ENCODE measurements around the gene DHCR24.

The DHCR24 gene

DNA sequence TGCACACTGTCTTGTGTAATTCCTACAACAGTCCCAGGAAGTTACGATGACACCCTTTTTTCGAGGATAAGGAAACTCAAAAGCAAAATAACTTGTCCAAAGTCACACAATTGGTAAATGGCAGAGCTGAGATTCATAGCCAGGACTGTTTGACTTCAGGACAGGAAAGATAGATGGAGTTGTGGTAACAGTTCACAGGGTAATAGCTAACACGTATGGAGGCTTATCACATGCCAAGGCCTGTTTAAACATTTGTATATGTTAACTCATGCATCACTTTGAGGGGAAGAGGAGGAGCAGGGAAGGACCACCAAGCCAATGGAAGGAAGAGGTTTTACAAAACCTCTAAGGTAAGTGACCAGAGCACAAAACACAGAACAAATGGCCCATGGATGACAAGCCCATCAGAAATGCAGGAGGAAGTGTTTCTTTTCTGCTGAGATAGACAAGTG lies 2.8 kb downstream of the DHCR24 start:
- Histone ChIP-seq H3K4me3 (ENCODE audit: low read depth, low read length) (no peak overlapping the region), H3K9me3 (ENCODE audit: control insufficient read depth, insufficient read depth, low read depth, low read length) (no peaks in the 10 kb centered on the region), H3K27ac (ENCODE audit: extremely low read depth, low read depth, low read length) (no peak overlapping the region), H3K4me1 (ENCODE audit: control insufficient read depth, insufficient read depth, low read length) (peaks cover 13% of the 10 kb centered on the region), H3K36me3 (ENCODE audit: control insufficient read depth in 2 of 2, insufficient read depth in 1 of 2, low read length in 2 of 2) (peaks cover 19 to 25% of the 10 kb centered on the region in 2 experiments; a peak in 2 of 3 replicates)
- ChIA-PET CTCF (interaction anchor here (1.0 to 1.3 kb wide), 2 partner anchors 67 to 112 kb away, joined by 4 to 5 read pairs; no protein-coding TSS in a partner anchor), POLR2A (no interaction called here)
- TF ChIP-seq, protein P1, sequence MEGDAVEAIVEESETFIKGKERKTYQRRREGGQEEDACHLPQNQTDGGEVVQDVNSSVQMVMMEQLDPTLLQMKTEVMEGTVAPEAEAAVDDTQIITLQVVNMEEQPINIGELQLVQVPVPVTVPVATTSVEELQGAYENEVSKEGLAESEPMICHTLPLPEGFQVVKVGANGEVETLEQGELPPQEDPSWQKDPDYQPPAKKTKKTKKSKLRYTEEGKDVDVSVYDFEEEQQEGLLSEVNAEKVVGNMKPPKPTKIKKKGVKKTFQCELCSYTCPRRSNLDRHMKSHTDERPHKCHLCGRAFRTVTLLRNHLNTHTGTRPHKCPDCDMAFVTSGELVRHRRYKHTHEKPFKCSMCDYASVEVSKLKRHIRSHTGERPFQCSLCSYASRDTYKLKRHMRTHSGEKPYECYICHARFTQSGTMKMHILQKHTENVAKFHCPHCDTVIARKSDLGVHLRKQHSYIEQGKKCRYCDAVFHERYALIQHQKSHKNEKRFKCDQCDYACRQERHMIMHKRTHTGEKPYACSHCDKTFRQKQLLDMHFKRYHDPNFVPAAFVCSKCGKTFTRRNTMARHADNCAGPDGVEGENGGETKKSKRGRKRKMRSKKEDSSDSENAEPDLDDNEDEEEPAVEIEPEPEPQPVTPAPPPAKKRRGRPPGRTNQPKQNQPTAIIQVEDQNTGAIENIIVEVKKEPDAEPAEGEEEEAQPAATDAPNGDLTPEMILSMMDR (tag by site-specific recombination; IDR thresholded peaks at IDR 0.05) = no peak
- TF ChIP-seq, protein P2, sequence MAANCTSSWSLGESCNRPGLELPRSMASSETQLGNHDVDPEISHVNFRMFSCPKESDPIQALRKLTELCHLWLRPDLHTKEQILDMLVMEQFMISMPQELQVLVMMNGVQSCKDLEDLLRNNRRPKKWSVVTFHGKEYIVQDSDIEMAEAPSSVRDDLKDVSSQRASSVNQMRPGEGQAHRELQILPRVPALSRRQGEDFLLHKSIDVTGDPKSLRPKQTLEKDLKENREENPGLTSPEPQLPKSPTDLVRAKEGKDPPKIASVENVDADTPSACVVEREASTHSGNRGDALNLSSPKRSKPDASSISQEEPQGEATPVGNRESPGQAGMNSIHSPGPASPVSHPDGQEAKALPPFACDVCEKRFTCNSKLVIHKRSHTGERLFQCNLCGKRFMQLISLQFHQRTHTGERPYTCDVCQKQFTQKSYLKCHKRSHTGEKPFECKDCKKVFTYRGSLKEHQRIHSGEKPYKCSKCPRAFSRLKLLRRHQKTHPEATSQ (tag by site-specific recombination; IDR thresholded peaks at IDR 0.05) = no peak
- TF ChIP-seq, protein P3, sequence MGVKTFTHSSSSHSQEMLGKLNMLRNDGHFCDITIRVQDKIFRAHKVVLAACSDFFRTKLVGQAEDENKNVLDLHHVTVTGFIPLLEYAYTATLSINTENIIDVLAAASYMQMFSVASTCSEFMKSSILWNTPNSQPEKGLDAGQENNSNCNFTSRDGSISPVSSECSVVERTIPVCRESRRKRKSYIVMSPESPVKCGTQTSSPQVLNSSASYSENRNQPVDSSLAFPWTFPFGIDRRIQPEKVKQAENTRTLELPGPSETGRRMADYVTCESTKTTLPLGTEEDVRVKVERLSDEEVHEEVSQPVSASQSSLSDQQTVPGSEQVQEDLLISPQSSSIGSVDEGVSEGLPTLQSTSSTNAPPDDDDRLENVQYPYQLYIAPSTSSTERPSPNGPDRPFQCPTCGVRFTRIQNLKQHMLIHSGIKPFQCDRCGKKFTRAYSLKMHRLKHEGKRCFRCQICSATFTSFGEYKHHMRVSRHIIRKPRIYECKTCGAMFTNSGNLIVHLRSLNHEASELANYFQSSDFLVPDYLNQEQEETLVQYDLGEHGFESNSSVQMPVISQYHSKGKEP (tag by site-specific recombination; IDR thresholded peaks at IDR 0.05) = 0 out of 2 replicates have a peak, but pooled peaks have one; percentile 21
- TF ChIP-seq ZNF175 (tag by site-specific recombination; IDR thresholded peaks at IDR 0.05) (no peak), FEZF1 (tag by site-specific recombination; IDR thresholded peaks at IDR 0.05) (0 out of 2 replicates have a peak, but pooled peaks have one; percentile 6), ZNF140 (tag by site-specific recombination; IDR thresholded peaks at IDR 0.05) (no peak)
- TF ChIP-seq, protein P4, sequence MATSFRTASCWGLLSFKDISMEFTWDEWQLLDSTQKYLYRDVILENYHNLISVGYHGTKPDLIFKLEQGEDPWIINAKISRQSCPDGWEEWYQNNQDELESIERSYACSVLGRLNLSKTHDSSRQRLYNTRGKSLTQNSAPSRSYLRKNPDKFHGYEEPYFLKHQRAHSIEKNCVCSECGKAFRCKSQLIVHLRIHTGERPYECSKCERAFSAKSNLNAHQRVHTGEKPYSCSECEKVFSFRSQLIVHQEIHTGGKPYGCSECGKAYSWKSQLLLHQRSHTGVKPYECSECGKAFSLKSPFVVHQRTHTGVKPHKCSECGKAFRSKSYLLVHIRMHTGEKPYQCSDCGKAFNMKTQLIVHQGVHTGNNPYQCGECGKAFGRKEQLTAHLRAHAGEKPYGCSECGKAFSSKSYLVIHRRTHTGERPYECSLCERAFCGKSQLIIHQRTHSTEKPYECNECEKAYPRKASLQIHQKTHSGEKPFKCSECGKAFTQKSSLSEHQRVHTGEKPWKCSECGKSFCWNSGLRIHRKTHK (tag by site-specific recombination; IDR thresholded peaks at IDR 0.05) = no peak

DNA sequence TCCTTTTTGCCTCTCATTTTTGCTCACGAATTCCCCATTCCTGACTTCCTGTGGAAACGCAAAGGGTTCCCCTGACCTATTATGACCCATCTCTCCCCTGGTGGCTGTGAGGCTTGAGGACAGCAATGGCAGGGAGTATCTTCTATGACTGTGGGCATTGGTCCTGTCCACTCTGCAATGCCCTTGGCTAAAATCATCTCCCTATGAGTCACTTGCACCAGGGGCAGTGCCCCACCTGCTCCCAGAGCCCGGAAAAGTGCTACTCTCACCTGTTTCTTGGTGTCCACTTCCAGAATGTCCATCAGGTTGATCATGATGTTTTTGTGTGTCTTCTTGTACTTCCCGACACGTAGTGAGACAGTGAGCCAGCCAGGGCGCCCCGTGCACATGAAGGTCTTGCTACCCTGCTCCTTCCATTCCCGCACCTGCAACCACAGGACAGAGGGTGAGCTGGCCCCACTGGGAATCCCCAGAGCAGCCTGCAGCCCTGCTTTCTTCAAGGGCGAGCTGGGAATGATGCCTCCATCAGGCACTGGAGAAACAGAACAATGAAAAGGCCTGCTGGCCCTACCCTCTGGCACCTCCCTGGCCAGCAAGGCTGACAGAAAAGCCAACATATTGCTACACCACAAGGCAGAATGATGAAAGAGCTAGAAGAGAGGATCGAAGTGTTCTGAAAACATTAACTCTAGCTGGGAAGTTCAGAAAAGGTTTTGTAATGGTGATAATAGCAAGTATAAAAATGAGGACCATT lies 3.5 kb downstream of the DHCR24 start:
- Histone ChIP-seq H3K9me3 (ENCODE audit: control insufficient read depth, insufficient read depth, low read depth, low read length) (no peaks in the 10 kb centered on the region), H3K4me3 (ENCODE audit: low read depth, low read length) (no peak overlapping the region), H3K27ac (ENCODE audit: extremely low read depth, low read depth, low read length) (no peak overlapping the region), H3K36me3 (ENCODE audit: control insufficient read depth in 2 of 2, insufficient read depth in 1 of 2, low read length in 2 of 2) (peaks cover 25% of the 10 kb centered on the region in 2 experiments; a peak in 2 of 3 replicates), H3K4me1 (ENCODE audit: control insufficient read depth, insufficient read depth, low read length) (peaks cover 13% of the 10 kb centered on the region)
- CTCF ChIA-PET = interaction anchor here (0.9 to 1.3 kb wide), 3 partner anchors 10 to 113 kb away, joined by 3 to 5 read pairs (median 4); no protein-coding TSS in a partner anchor
- TF ChIP-seq ZSCAN16 (tag by site-specific recombination; IDR thresholded peaks at IDR 0.05) (peak; percentile 30; the same call in 1 of the 2 replicates), ZNF221 (tag by site-specific recombination; IDR thresholded peaks at IDR 0.05; ENCODE audit: borderline replicate concordance) (no peak), ZNF660 (tag by site-specific recombination; IDR thresholded peaks at IDR 0.05) (no peak)
- TF ChIP-seq, protein P5, sequence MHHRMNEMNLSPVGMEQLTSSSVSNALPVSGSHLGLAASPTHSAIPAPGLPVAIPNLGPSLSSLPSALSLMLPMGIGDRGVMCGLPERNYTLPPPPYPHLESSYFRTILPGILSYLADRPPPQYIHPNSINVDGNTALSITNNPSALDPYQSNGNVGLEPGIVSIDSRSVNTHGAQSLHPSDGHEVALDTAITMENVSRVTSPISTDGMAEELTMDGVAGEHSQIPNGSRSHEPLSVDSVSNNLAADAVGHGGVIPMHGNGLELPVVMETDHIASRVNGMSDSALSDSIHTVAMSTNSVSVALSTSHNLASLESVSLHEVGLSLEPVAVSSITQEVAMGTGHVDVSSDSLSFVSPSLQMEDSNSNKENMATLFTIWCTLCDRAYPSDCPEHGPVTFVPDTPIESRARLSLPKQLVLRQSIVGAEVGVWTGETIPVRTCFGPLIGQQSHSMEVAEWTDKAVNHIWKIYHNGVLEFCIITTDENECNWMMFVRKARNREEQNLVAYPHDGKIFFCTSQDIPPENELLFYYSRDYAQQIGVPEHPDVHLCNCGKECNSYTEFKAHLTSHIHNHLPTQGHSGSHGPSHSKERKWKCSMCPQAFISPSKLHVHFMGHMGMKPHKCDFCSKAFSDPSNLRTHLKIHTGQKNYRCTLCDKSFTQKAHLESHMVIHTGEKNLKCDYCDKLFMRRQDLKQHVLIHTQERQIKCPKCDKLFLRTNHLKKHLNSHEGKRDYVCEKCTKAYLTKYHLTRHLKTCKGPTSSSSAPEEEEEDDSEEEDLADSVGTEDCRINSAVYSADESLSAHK (tag by site-specific recombination; IDR thresholded peaks at IDR 0.05) = no peak
- POLR2A ChIA-PET = no interaction called here

Data from HEK293 (cell line).